ENCODE results near the gene FUBP3.

- TF ChIP-seq, protein P1, sequence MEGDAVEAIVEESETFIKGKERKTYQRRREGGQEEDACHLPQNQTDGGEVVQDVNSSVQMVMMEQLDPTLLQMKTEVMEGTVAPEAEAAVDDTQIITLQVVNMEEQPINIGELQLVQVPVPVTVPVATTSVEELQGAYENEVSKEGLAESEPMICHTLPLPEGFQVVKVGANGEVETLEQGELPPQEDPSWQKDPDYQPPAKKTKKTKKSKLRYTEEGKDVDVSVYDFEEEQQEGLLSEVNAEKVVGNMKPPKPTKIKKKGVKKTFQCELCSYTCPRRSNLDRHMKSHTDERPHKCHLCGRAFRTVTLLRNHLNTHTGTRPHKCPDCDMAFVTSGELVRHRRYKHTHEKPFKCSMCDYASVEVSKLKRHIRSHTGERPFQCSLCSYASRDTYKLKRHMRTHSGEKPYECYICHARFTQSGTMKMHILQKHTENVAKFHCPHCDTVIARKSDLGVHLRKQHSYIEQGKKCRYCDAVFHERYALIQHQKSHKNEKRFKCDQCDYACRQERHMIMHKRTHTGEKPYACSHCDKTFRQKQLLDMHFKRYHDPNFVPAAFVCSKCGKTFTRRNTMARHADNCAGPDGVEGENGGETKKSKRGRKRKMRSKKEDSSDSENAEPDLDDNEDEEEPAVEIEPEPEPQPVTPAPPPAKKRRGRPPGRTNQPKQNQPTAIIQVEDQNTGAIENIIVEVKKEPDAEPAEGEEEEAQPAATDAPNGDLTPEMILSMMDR (IDR thresholded peaks at IDR 0.05) = no peak
- TF ChIP-seq POLR2AphosphoS5 (IDR thresholded peaks at IDR 0.05) = no peak
- no peak for TF ChIP-seq POLR2A (IDR thresholded peaks at IDR 0.05)
Measured at GRCh38 chr9:130630071-130630450, 50.7 kb downstream of the FUBP3 start.
